MM.1S (cell line): ENCODE data around the gene PICK1.

Experiments
- DNase-seq: peaks from one replicate; pipeline ENCODE4 v3.0.0-alpha.2; 2015
- H2AFZ ChIP-seq: fragments of 300-600 bp; sonication (generic); 2 replicates; pipeline ENCODE4 v1.6.0; 2016; ENCODE audit warnings: antibody characterized with exemption, low read length
- H3F3A ChIP-seq: fragments of 300-600 bp; sonication (generic); 2 replicates; pipeline ENCODE4 v1.6.1; 2016; ENCODE audit warnings: mild to moderate bottlenecking, antibody characterized with exemption, low read length, moderate library complexity, mixed read lengths; ENCODE audit not compliant: insufficient read depth
- H3K27ac ChIP-seq: fragments of 300-600 bp; sonication (generic); 2 replicates; pipeline ENCODE4 v1.5.1; 2016; ENCODE audit warnings: mild to moderate bottlenecking, low read length
- H3K27me3 ChIP-seq: fragments of 300-600 bp; sonication (generic); replicated peaks from 2 replicates; pipeline ENCODE4 v1.6.0; 2016; ENCODE audit warnings: low read length; ENCODE audit not compliant: insufficient read depth
- H3K36me3 ChIP-seq: fragments of 300-600 bp; sonication (generic); replicated peaks from 2 replicates; pipeline ENCODE4 v1.6.1; 2016; ENCODE audit warnings: mild to moderate bottlenecking, low read length, mixed read lengths; ENCODE audit not compliant: insufficient read depth
- H3K4me1 ChIP-seq: fragments of 300-600 bp; sonication (generic); 2 replicates; pipeline ENCODE4 v1.6.1; 2016; ENCODE audit warnings: low read length, mixed read lengths
- H3K4me2 ChIP-seq: fragments of 300-600 bp; sonication (generic); 2 replicates; pipeline ENCODE4 v1.6.0; 2016; ENCODE audit warnings: low read depth, low read length
- H3K4me3 ChIP-seq: fragments of 300-600 bp; sonication (generic); 2 replicates; pipeline ENCODE4 v1.5.1; 2016; ENCODE audit warnings: low read length, mixed read lengths
- H3K79me2 ChIP-seq: fragments of 300-600 bp; sonication (generic); 2 replicates; pipeline ENCODE4 v1.6.1; 2016; ENCODE audit warnings: mixed run types, low read length, mixed read lengths
- H3K9ac ChIP-seq: fragments of 300-600 bp; sonication (generic); 2 replicates; pipeline ENCODE4 v1.6.1; 2016; ENCODE audit warnings: low read length, mixed read lengths
- H3K9me2 ChIP-seq: fragments of 300-600 bp; sonication (generic); replicated peaks from 2 replicates; pipeline ENCODE4 v1.6.1; 2016; ENCODE audit warnings: mild to moderate bottlenecking, low read length, mixed read lengths; ENCODE audit not compliant: insufficient read depth
- H3K9me3 ChIP-seq: fragments of 300-600 bp; sonication (generic); replicated peaks from 2 replicates; pipeline ENCODE4 v1.6.1; 2016; ENCODE audit warnings: mild to moderate bottlenecking, low read length, mixed read lengths; ENCODE audit not compliant: insufficient read depth
- H4K20me1 ChIP-seq: fragments of 300-600 bp; sonication (generic); 2 replicates; pipeline ENCODE4 v1.6.1; 2016; ENCODE audit warnings: mild to moderate bottlenecking, low read length, moderate library complexity, mixed read lengths; ENCODE audit not compliant: insufficient read depth
- EZH2 ChIP-seq: fragments of 300-600 bp; sonication (generic); optimal IDR thresholded peaks from 2 replicates; pipeline ENCODE3; 2017; ENCODE audit warnings: low read depth, mild to moderate bottlenecking, antibody characterized with exemption, low read length, mixed read lengths
- EZH2phosphoT487 ChIP-seq: fragments of 300-600 bp; sonication (generic); IDR thresholded peaks from 2 replicates; pipeline ENCODE4 v1.6.1; 2018; ENCODE audit warnings: antibody characterized with exemption, low read length
- TF ChIP-seq, protein P1 (sequence below): fragments of 300-600 bp; sonication (generic); IDR thresholded peaks from 2 replicates; pipeline ENCODE4 v1.5.1; 2016; ENCODE audit warnings: antibody characterized with exemption, low read length, mixed read lengths

Gene PICK1

DNA sequence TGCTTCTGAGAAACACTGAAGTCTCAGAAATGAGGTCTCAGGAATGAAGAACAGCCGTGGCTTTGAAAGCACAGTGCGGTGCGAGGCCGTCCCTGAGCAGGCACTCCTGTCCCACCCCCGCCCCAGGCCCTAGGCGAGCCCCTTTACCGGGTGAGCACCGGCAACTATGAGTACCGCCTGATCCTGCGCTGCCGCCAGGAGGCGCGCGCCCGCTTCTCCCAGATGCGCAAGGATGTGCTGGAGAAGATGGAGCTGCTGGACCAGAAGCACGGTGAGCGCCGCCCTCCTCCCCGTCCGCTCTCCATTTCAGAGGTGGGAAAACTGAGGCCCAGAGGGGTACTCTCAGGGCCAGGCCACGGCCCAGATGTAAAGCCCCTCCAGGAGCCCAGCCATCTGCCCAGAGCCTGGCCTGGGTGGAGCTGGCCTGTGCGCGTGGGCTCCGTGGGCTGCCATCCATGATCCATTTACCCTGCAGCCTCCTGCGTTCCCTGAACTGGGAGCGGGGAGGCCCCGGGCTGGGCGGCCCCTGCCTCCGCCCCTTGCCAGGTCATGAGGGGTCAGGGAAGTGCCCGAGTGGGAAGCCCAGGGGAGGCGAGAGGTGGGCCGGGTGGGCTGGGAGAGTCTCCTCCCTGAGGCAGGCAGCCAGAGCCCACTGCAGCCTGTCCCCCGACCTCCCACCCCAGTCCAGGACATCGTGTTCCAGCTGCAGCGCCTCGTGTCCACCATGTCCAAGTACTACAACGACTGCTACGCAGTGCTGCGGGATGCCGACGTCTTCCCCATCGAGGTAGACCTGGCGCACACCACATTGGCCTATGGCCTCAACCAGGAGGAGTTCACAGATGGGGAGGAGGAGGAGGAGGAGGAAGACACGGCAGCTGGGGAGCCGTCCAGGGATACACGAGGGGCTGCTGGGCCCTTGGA lies 17.2 kb downstream of the PICK1 start:
- H3K9ac ChIP-seq = no peak overlapping the region
- peaks cover 5% of the 10 kb centered on the region; the same call in 1 of the 2 replicates for H3K79me2 ChIP-seq
- no peak overlapping the region for H3K4me2 ChIP-seq
- no peaks in the 10 kb centered on the region for H4K20me1 ChIP-seq
- no peaks in the 10 kb centered on the region for H3K27me3 ChIP-seq
- no peak overlapping the region for H3K4me3 ChIP-seq
- no peak overlapping the region for H2AFZ ChIP-seq
- H3K36me3 ChIP-seq = no peaks in the 10 kb centered on the region
- H3K27ac ChIP-seq = no peak overlapping the region
- no peak for TF ChIP-seq EZH2
- no peak for TF ChIP-seq EZH2phosphoT487
- TF ChIP-seq, protein P1, sequence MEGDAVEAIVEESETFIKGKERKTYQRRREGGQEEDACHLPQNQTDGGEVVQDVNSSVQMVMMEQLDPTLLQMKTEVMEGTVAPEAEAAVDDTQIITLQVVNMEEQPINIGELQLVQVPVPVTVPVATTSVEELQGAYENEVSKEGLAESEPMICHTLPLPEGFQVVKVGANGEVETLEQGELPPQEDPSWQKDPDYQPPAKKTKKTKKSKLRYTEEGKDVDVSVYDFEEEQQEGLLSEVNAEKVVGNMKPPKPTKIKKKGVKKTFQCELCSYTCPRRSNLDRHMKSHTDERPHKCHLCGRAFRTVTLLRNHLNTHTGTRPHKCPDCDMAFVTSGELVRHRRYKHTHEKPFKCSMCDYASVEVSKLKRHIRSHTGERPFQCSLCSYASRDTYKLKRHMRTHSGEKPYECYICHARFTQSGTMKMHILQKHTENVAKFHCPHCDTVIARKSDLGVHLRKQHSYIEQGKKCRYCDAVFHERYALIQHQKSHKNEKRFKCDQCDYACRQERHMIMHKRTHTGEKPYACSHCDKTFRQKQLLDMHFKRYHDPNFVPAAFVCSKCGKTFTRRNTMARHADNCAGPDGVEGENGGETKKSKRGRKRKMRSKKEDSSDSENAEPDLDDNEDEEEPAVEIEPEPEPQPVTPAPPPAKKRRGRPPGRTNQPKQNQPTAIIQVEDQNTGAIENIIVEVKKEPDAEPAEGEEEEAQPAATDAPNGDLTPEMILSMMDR = no peak
- H3K4me1 ChIP-seq = peaks cover 18% of the 10 kb centered on the region
- no peaks in the 10 kb centered on the region for H3K9me2 ChIP-seq
- peaks cover 13% of the 10 kb centered on the region for H3F3A ChIP-seq
- H3K9me3 ChIP-seq = no peaks in the 10 kb centered on the region
- DNase-seq = no peak

DNA sequence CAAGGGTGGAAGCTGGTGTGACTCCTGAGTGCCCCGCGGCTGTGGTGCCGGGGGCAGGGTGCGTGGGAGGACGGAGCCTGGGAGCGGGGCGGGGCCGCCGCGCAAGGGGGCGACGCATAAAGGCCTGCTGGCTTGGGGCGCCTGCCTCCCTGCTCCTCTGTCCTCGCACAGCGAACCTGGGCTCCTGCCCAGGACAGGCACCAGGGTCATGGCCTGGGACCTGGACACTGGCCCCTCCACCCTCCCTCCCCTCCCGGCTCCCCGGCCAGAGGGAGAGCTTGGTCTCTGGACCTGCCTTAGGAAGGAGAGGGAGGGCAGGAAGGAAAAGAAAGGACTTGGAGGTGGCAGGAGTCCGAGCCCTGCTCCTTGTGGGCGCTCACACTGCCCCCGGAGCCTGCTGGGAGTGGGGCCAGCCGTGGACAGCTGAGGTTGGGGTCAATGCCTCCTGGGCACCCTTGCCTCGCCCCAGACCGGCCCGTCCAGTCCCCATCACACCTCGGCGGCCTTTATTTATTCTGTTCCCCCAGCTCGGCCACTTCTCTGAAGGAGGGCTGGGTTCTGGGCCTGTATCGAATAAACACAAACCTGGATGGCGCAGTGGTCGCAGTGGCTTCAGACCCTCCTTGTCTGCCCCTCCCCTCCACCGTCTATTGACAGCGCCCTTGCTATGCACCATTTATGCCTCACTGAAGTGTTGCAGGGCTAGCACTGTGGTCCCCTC lies 18.1 kb downstream of the PICK1 start:
- no peak overlapping the region for H3K27ac ChIP-seq

DNA sequence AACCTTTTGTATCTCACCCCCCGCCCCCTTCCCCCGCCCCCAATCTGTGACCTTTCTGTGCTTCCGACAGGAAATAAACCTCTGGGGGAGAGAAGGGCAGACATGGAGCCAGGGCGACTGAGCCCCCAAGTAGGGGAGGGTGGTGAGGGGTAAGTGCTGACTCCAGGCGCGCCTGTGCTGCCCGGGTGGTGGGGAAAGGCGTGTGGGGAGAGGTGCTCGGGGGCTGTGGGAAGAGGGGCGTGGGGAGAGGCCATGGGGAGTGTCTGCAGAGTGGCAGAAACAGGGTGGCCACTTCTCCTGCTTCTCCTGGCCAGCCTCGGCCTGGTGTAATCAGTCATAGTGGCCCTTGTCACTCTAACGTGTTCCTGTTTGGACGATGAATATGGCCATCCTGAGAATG lies 18.8 kb downstream of the PICK1 start:
- H3K4me2 ChIP-seq = no peak overlapping the region
- no peaks in the 10 kb centered on the region for H3K79me2 ChIP-seq
- no peaks in the 10 kb centered on the region for H3K9me2 ChIP-seq
- no peaks in the 10 kb centered on the region for H3K27me3 ChIP-seq
- TF ChIP-seq EZH2 = no peak
- TF ChIP-seq, protein P1 = no peak
- TF ChIP-seq EZH2phosphoT487 = no peak
- no peak overlapping the region for H3K4me3 ChIP-seq
- H3K9ac ChIP-seq = no peak overlapping the region
- H3F3A ChIP-seq = no peaks in the 10 kb centered on the region
- no peak overlapping the region for H3K27ac ChIP-seq
- H2AFZ ChIP-seq = no peak overlapping the region
- H3K36me3 ChIP-seq = no peaks in the 10 kb centered on the region
- no peak for DNase-seq
- H3K4me1 ChIP-seq = peaks cover 5% of the 10 kb centered on the region; the same call in 1 of the 2 replicates
- no peaks in the 10 kb centered on the region for H3K9me3 ChIP-seq
- no peaks in the 10 kb centered on the region for H4K20me1 ChIP-seq

More for the DNA sequence above, 18.1 kb downstream of the PICK1 start:
- Histone ChIP-seq H3K9ac (no peak overlapping the region), H3K27me3 (no peaks in the 10 kb centered on the region), H2AFZ (no peak overlapping the region), H3K4me3 (no peak overlapping the region), H3K9me3 (no peaks in the 10 kb centered on the region), H3K36me3 (no peaks in the 10 kb centered on the region), H3F3A (peaks cover 5% of the 10 kb centered on the region; the same call in 1 of the 2 replicates), H3K4me2 (no peak overlapping the region), H4K20me1 (no peaks in the 10 kb centered on the region), H3K9me2 (no peaks in the 10 kb centered on the region), H3K4me1 (peaks cover 11% of the 10 kb centered on the region), H3K79me2 (peaks cover 5% of the 10 kb centered on the region; the same call in 1 of the 2 replicates)
- no peak for TF ChIP-seq EZH2
- TF ChIP-seq EZH2phosphoT487 = no peak
- TF ChIP-seq, protein P1 = no peak
- no peak for DNase-seq
